ENCODE data around the gene CRYBG2. TPM values are rescaled to one million over a fixed set of nuclear protein-coding genes. Genes with fewer than 3 reads are reported as not detected.

The CRYBG2 gene
- total RNA-seq, 1 donor from 2014 or later, result 1.1 TPM

DNA sequence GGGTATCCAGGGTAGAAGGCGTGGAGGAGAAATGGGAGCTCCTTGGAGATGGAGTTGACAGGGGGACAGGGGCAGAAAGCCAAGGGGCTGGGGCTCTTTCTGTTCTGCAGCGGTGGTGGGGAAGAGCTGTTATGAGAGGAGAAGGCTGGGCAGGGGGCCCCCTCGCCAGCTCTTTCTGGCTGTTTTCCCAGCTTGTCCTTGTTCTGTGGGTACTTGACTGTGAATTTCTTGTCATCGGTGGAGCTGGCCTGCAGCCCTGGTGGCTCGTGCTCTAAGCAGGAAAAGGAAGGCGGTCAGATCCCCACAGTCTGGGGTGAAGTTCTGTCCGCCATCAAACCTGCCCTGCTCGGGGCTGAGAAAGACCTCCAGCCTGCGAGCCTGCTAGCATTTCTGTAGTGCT lies 11.0 kb upstream of the CRYBG2 start:
- H3K36me3 Mint-ChIP-seq (ENCODE audit: low read depth), result no peaks in the 10 kb centered on the region
- no peak overlapping the region for H3K27ac Mint-ChIP-seq
- H3K4me3 Mint-ChIP-seq, result no peak overlapping the region
- intact Hi-C loops (cut with micrococcal nuclease), result loop anchor here (2.0 to 5.0 kb wide), 3 partner anchors 32 to 78 kb away; no protein-coding TSS in a partner anchor
- peaks cover 33% of the 10 kb centered on the region for H3K4me1 Mint-ChIP-seq
- no peaks in the 10 kb centered on the region for H3K9me3 Mint-ChIP-seq
- H3K27me3 Mint-ChIP-seq, result peaks cover 10% of the 10 kb centered on the region
- no peak for DNase-seq

DNA sequence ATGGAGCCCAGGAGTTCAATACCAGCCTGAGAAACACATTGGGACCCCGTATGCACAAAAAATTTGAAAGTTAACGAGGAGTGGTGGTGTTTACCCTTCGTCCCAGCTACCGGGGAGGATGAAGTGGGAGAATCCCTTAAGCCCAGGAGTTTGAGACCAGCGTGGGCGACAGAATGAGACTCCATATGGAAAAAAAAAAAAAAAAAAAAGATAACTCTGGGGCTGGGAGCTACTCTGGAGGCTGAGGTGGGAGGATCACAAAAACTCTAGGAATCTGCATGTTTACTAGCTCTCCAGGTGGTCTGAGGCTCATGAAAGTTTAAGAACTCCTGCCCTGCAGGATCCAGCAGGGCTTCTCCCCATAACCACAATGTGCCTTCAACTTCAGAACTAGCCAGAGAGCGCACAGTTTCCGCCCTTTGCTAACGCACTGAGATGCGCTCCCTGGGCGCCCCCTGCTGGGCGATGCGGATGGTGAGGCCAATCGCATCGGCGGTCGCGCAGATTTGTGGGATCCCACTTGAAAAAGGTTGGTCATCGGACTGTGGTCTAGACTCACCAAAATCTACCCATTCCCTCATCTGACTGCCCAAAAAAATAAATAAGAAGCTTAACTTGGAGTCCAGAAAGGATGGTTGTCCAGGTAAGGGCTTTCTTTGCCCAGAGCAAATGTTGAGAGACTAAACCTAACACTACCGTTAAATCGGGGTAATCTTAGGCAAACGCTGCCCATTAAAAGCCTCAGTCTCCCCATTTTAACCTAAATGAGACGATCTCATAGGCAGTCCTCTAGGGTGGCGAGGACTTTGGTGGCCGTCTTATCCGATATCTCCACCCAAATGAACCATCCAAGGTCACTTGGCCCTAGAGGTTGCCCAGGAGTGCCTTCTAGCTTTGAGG lies 9.9 kb upstream of the CRYBG2 start:
- intact Hi-C loops (cut with micrococcal nuclease), result loop anchor here (2.0 to 5.0 kb wide), 3 partner anchors 34 to 77 kb away; no protein-coding TSS in a partner anchor
- H3K4me1 Mint-ChIP-seq, result peaks cover 39% of the 10 kb centered on the region
- peak; percentile 96 for DNase-seq
- H3K27me3 Mint-ChIP-seq, result peaks cover 18% of the 10 kb centered on the region
- no peak overlapping the region for H3K4me3 Mint-ChIP-seq
- peak overlapping the region; percentile 11 for H3K27ac Mint-ChIP-seq
- no peaks in the 10 kb centered on the region for H3K36me3 Mint-ChIP-seq (ENCODE audit: low read depth)
- no peaks in the 10 kb centered on the region for H3K9me3 Mint-ChIP-seq

DNA sequence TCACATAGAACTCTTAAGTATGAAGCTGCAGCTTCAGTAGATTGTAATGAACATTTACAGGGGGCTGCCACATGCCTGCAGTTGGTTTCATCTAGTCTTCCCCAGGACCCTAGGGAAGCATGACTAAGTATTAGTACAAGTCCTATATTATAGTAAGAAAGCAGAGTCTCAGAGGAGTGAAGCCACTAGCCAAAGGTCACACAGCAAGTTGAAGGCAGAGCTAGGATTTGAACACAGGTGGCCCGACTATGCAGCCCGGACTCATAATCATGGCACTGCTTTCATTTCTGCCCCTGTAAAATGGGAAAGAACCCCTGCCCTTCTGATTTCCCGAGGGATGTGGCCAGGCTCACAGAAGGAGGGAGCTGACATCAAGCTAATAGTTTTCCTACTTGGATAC lies 8.4 kb upstream of the CRYBG2 start:
- Mint-ChIP-seq H3K4me3 (no peak overlapping the region), H3K27me3 (peaks cover 18% of the 10 kb centered on the region), H3K27ac (no peak overlapping the region), H3K9me3 (no peaks in the 10 kb centered on the region), H3K36me3 (ENCODE audit: low read depth) (no peaks in the 10 kb centered on the region), H3K4me1 (peaks cover 47% of the 10 kb centered on the region)
- intact Hi-C loops (cut with micrococcal nuclease), result loop anchor here (5.0 kb wide), 2 partner anchors 35 to 40 kb away; no protein-coding TSS in a partner anchor
- DNase-seq, result no peak

DNA sequence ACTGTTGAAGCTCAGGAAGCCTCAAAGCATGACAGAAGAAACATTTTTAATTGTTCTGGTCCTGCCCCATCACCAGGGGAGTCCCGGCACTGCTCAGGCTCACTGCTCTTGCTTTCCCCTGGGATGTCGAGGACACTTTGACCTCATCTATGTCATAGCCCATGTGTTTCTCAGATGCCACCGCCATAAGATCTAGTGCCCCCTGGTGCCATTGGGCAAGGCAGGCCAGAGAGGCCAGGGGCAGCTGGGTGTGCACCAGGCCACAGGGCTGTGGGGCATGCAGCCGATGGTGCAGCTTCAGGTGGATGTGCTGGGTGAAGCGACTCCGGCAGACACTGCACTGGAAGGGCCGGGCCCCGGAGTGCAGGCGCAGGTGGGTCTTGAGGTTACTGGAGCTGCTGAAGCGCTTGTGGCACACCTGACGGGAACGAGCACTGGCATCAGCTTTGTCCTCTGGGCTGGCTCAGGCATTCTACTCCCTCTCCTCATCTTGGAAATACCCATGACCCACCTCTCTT lies 7.7 kb upstream of the CRYBG2 start:
- no peaks in the 10 kb centered on the region for H3K9me3 Mint-ChIP-seq
- no peak for DNase-seq
- H3K27me3 Mint-ChIP-seq, result peaks cover 18% of the 10 kb centered on the region
- intact Hi-C loops (cut with micrococcal nuclease), result loop anchor here (5.0 kb wide), 2 partner anchors 36 to 39 kb away; no protein-coding TSS in a partner anchor
- no peaks in the 10 kb centered on the region for H3K36me3 Mint-ChIP-seq (ENCODE audit: low read depth)
- H3K27ac Mint-ChIP-seq, result no peak overlapping the region
- peaks cover 47% of the 10 kb centered on the region for H3K4me1 Mint-ChIP-seq
- H3K4me3 Mint-ChIP-seq, result no peak overlapping the region

DNA sequence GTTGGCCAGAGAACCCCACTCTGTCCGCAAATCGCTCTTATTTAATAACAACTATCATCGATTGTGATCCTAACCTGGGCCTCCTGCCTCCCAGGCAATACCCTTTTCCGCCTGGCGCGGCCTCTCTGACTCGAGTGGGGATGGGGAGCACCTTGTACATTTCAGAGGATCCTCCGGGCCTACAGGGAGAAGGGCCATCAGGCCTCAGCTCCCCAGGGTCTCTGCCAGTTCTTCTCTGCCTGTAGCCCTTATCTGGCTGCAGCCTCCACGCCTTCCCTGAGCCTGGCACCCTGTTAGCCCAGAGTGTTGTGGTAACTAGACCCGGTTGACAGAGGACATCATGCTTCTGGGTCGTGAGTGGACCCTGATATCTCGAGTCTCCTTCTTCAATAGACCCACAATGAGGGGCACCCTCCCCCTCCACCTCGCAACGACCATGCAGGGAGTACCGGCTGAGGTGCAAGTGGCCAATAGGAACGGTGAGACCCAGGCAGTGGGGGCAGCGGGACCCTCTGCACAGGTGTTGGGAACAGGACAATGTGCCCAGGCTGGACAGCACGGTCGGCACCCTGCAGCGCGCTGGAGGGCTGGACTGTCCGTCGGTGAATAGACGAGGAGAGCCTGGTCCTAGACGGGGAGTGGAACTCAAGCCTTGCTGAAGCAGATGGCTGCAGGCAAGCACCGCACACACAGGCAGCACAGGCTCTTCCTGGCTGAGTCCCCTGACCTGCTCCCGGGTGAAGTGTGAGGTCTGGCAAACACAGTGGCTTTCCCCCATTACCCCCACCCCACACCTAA lies 7.1 kb upstream of the CRYBG2 start:
- peaks cover 18% of the 10 kb centered on the region for H3K27me3 Mint-ChIP-seq
- no peak overlapping the region for H3K27ac Mint-ChIP-seq
- no peak for DNase-seq
- peak overlapping the region; percentile 77 for H3K4me3 Mint-ChIP-seq
- no peaks in the 10 kb centered on the region for H3K9me3 Mint-ChIP-seq
- peaks cover 47% of the 10 kb centered on the region for H3K4me1 Mint-ChIP-seq
- intact Hi-C loops (cut with micrococcal nuclease), result loop anchor here (5.0 kb wide), 2 partner anchors 36 to 39 kb away; no protein-coding TSS in a partner anchor
- no peaks in the 10 kb centered on the region for H3K36me3 Mint-ChIP-seq (ENCODE audit: low read depth)

DNA sequence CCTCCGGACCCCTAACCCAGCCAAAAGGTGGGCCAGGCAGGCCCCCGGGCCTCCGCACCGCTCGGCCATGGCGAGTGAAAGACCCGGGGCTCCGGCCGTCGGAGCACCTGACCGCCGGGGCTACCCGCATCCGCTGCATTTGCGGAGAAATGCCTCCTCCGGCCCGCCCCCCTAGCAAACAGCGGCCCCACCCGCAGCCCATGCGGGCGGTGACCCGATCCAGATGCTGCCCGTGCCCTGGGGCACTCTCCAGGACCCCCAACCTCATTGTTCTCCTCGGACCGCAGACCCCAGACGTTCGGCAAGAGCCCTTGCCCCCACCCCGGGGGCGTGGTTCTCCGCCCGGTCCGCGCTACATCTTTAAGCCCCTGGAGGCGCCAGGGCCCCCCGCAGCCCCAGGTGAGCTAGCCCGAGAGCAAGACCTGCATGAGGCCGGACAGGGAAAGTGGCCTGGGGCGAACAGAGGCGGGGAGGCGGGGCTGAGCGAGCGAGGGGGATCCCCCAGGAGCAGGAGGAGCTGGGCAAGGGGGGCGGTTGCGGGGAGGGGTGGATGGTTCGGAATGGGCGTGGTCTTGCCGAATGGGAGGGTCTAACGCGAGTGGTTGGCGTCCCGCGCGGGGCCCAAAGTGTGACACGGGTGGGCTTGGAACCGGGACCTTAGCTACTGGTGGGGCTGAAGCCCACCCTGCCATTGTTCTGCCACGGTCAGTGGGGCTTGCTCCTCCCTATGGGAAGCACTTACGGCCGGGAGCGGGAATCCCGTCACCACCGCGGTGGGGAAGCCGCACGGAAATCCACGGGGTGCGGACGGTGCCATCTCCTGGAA lies 6.3 kb upstream of the CRYBG2 start:
- H3K9me3 Mint-ChIP-seq, result no peaks in the 10 kb centered on the region
- no peaks in the 10 kb centered on the region for H3K36me3 Mint-ChIP-seq (ENCODE audit: low read depth)
- H3K27me3 Mint-ChIP-seq, result peaks cover 18% of the 10 kb centered on the region
- DNase-seq, result peak; percentile 86
- H3K4me1 Mint-ChIP-seq, result peaks cover 49% of the 10 kb centered on the region
- H3K4me3 Mint-ChIP-seq, result peak overlapping the region; percentile 77
- intact Hi-C loops (cut with micrococcal nuclease), result loop anchor here (2.0 to 5.0 kb wide), 3 partner anchors 23 to 38 kb away; no protein-coding TSS in a partner anchor
- no peak overlapping the region for H3K27ac Mint-ChIP-seq

DNA sequence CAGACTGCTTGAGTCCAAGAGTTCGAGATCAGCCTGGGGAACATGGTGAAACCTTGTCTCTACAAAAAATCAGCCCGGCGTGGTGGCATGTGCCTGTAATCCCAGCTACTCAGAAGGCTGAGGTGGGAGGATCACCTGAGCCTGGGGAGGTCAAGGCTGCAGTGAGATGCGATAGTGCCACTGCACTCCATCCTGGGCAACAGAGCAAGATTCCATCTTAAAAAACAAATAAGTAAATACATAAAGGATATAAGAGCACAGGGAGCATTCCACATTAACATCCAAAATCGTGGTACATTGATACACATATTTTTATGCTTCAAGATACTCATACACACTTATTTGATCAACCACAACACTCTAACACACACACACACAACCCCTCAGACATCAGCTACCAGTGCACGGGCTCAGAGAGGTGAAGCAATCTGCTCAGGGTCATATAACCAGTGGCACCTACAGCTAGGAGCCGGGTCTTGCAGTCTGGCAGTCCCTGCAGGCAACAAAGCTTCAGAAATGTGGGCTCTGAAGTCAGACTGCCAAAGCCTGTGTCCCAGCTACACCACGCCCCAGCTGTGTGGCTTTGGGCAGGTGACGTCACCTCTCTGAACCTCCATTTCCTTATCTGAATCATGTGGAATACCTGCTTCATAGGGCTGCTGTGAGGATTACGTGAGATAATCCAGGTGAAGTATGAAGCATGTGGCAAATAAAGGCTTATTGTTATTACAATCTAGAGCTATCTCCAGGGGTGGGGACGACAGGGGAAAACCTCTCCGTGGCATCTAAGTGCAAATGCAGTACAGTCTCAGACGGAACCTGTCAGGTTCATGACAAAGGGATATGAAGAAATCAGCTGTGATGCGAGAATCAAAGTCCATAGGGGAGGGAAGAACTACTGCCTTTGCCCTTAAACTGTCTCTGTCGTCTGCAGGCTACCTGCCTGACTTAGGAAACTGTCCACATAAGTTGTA lies 4.8 kb upstream of the CRYBG2 start:
- intact Hi-C loops (cut with micrococcal nuclease), result loop anchor here (2.0 kb wide), 1 partner anchor 22 kb away; no protein-coding TSS in a partner anchor
- DNase-seq, result peak; percentile 93
- H3K4me3 Mint-ChIP-seq, result peak overlapping the region; percentile 77
- no peaks in the 10 kb centered on the region for H3K36me3 Mint-ChIP-seq (ENCODE audit: low read depth)
- peak overlapping the region; percentile 36 for H3K27ac Mint-ChIP-seq
- peaks cover 42% of the 10 kb centered on the region for H3K4me1 Mint-ChIP-seq
- no peaks in the 10 kb centered on the region for H3K9me3 Mint-ChIP-seq
- H3K27me3 Mint-ChIP-seq, result peaks cover 14% of the 10 kb centered on the region

DNA sequence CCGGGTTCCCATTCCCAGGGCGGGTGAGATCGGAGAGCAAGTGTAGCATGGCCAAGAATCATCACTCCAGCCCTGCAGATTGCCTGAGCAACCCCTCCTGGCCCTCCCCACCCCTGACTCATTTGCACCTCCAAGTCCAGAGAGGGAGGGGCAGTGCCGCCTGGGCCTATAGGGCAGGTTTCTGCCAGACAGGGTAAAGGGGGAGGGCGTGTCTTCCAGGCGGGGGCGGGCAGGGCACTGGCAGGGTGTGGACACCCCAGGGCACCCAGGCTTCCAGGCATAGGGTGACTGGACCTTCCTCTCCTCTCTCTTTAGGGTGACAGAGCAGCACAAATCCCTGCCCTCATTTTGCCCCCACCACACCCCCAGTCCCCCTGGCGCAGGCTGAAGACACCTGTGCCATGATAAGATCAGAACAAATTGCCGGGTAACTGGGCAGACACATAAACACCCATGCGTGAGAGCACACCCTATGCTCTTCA lies 3.2 kb upstream of the CRYBG2 start:
- intact Hi-C loops (cut with micrococcal nuclease), result no loop called here
- H3K4me3 Mint-ChIP-seq, result no peak overlapping the region
- H3K36me3 Mint-ChIP-seq (ENCODE audit: low read depth), result no peaks in the 10 kb centered on the region
- DNase-seq, result no peak
- H3K27me3 Mint-ChIP-seq, result peaks cover 12% of the 10 kb centered on the region
- H3K4me1 Mint-ChIP-seq, result peaks cover 31% of the 10 kb centered on the region
- no peaks in the 10 kb centered on the region for H3K9me3 Mint-ChIP-seq
- H3K27ac Mint-ChIP-seq, result no peak overlapping the region

DNA sequence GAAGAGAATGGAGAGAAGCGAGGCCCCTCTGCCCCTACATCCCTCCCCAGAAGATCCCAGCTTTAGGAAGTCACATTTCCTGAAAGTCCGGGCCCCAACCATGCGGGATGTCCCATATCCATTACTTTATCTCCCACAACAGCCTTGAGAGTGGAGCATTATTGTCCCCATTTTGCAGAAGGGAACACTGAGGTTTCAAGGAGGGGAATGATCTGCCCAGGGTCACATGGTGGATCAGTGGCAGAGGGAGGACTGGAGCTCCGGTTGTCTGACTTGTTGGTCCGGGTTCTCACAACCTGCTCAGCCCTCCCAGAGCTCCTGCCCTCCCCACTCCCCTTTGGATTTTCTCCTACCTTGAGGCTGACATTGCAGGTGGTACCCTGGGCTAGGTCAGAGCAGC lies 2.2 kb upstream of the CRYBG2 start:
- Mint-ChIP-seq H3K9me3 (no peaks in the 10 kb centered on the region), H3K4me1 (peaks cover 29% of the 10 kb centered on the region), H3K36me3 (ENCODE audit: low read depth) (no peaks in the 10 kb centered on the region), H3K27me3 (peaks cover 12% of the 10 kb centered on the region), H3K4me3 (no peak overlapping the region), H3K27ac (no peak overlapping the region)
- intact Hi-C loops (cut with micrococcal nuclease), result no loop called here
- DNase-seq, result no peak

DNA sequence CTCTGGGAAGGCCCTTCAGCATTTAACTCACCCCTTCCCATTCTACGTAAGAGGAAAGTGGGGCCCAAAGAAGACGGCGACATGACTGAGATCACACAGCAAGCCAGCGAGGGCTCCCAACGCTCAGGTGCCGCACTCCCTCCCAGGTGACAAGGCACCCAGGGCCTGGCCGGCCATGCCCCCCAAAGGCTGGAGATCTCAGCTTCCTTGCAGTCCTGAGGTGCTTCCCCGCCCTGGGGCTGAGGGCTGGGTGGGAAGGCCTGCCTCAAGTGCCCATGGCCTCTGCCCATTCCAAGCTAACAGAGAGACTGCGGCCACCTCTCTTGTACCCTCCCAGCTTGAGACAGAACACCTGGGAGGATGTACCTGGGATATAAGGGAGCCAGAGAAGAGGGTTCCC lies 1.0 kb upstream of the CRYBG2 start:
- H3K27ac Mint-ChIP-seq, result peak overlapping the region; percentile 38
- no peaks in the 10 kb centered on the region for H3K36me3 Mint-ChIP-seq (ENCODE audit: low read depth)
- H3K4me1 Mint-ChIP-seq, result peaks cover 19% of the 10 kb centered on the region
- no peak overlapping the region for H3K4me3 Mint-ChIP-seq
- H3K27me3 Mint-ChIP-seq, result peaks cover 8% of the 10 kb centered on the region
- no peaks in the 10 kb centered on the region for H3K9me3 Mint-ChIP-seq
- DNase-seq, result no peak
- intact Hi-C loops (cut with micrococcal nuclease), result no loop called here

DNA sequence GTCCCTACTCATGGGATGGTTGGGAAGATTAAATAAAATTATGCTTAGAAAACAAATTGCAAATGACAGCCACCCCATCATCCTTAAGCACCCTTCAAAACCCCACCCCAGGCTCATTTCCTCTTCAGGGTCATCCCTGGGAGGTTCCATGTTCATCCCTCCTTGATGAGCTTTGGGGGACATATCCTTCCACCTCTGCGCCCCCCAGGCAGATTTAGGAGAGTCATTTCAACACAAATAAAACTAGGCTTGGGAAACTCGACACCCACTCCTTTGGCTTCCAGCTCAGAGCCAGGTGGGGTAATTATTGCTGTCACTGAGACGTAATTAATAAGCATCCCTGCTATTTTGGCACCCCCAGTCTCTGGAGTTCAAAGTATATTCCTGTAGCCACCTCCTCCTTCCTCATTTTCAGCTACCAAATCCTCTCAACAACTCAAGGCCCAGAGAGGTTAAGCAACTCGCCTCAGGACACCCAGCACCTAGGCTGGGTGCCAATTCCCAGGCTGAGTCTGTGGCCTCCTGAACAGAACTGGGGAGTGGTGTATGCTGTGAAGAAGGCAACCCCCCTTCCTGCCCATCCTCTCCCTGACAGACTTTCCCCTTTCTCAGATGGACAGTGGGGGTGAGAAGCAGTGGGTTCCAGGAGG lies 595 bp downstream of the CRYBG2 start:
- H3K4me1 Mint-ChIP-seq, result peaks cover 7% of the 10 kb centered on the region

DNA sequence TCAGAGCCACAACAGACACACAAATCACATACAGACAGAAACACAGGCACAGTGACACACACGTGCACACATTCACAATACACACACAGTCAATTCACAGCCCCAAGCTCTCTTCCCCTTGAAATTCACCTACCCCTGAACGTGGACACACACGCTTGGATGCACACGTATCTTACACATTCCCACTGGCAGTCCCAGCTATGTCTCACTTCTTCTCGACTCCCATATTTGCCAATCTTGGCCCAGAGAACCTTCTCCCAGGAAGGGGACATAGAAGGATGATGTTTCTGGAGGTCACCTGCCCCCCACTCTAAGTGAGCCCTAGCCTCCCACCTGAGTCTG lies 1.6 kb downstream of the CRYBG2 start:
- Mint-ChIP-seq H3K4me1 (peaks cover 3% of the 10 kb centered on the region), H3K27ac (no peak overlapping the region), H3K27me3 (no peaks in the 10 kb centered on the region), H3K4me3 (no peak overlapping the region), H3K9me3 (no peaks in the 10 kb centered on the region), H3K36me3 (ENCODE audit: low read depth) (no peaks in the 10 kb centered on the region)
- intact Hi-C loops (cut with micrococcal nuclease), result no loop called here
- DNase-seq, result no peak

More for the DNA sequence above, 595 bp downstream of the CRYBG2 start:
- H3K36me3 Mint-ChIP-seq (ENCODE audit: low read depth), result no peaks in the 10 kb centered on the region
- no peak for DNase-seq
- H3K4me3 Mint-ChIP-seq, result no peak overlapping the region
- no peak overlapping the region for H3K27ac Mint-ChIP-seq
- no peaks in the 10 kb centered on the region for H3K9me3 Mint-ChIP-seq
- no peaks in the 10 kb centered on the region for H3K27me3 Mint-ChIP-seq
- intact Hi-C loops (cut with micrococcal nuclease), result no loop called here

Data from activated CD4-positive, alpha-beta T cell treated with anti-CD3 and anti-CD28 coated beads, Interleukin-2, amount 10 ng/mL, durations not matched to agents 24 days and 14 days (primary cell).